Measurements from ENCODE around the gene CD36.
"Not testable (repeated sequence)": the region's sequence is repeated elsewhere in the genome, so short reads cannot be mapped to it uniquely, and the experiment has no call there.

Gene CD36

GRCh38 chr7:80665526-80665925, 27.1 kb downstream of the CD36 start:
- no peaks in the 10 kb centered on the region for H3K4me1 ChIP-seq (ENCODE audit: insufficient read depth, low read length)
- H3K4me3 ChIP-seq (ENCODE audit: low read length): no peak overlapping the region
- H2AFZ ChIP-seq (ENCODE audit: low read depth, low read length): no peak overlapping the region
- no peaks in the 10 kb centered on the region for H3K9me3 ChIP-seq (ENCODE audit: low read length)
- H3K36me3 ChIP-seq (ENCODE audit: insufficient read depth, low read length): no peaks in the 10 kb centered on the region
- H3K27me3 ChIP-seq (ENCODE audit: insufficient read depth, low read length): no peaks in the 10 kb centered on the region

DNA sequence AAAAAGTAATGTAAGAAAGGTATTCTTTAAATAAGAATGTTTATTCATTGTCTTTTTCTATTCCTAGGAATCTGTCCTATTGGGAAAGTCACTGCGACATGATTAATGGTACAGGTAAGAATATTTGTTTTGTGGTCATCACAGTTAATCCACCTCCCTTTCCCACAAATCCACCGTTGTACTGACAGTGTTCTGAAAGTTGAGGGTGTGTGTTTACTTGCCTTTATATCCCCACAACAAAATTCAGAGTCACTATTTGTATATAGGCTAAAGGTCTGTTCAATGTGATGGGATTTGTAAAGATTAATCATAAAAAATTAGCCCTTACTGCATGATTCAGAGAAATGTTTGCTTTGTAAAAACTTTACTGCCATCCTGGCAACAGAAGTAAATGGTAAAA, 27.9 kb downstream of the CD36 start:
- Histone ChIP-seq H3K4me1 (ENCODE audit: insufficient read depth, low read length) (no peaks in the 10 kb centered on the region), H3K36me3 (ENCODE audit: insufficient read depth, low read length) (no peaks in the 10 kb centered on the region), H3K4me3 (ENCODE audit: low read length) (no peak overlapping the region), H3K9me3 (ENCODE audit: low read length) (no peaks in the 10 kb centered on the region), H2AFZ (ENCODE audit: low read depth, low read length) (no peak overlapping the region), H3K27me3 (ENCODE audit: insufficient read depth, low read length) (no peaks in the 10 kb centered on the region)

GRCh38 chr7:80669367-80669766, 30.9 kb downstream of the CD36 start:
- H2AFZ ChIP-seq (ENCODE audit: low read depth, low read length); H3K4me3 ChIP-seq (ENCODE audit: low read length); H3K27me3 ChIP-seq (ENCODE audit: insufficient read depth, low read length); H3K9me3 ChIP-seq (ENCODE audit: low read length); H3K4me1 ChIP-seq (ENCODE audit: insufficient read depth, low read length); H3K36me3 ChIP-seq (ENCODE audit: insufficient read depth, low read length): not testable (repeated sequence)

DNA sequence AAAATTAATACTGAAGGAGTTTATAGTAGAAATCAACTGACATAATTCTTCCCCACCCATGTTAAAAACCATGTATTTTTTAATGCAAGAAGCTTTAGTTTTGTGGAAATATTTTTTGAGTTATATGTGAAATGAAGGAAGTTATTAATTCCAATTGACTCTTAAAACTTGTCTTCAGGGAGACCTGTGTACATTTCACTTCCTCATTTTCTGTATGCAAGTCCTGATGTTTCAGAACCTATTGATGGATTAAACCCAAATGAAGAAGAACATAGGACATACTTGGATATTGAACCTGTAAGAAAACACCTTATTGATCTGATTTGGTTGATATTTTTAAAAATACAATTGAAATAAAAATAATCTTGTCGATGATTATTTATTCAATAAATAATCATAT, 33.3 kb downstream of the CD36 start:
- Histone ChIP-seq H3K27me3 (ENCODE audit: insufficient read depth, low read length) (no peaks in the 10 kb centered on the region), H2AFZ (ENCODE audit: low read depth, low read length) (no peak overlapping the region), H3K4me1 (ENCODE audit: insufficient read depth, low read length) (no peaks in the 10 kb centered on the region), H3K9me3 (ENCODE audit: low read length) (no peaks in the 10 kb centered on the region), H3K4me3 (ENCODE audit: low read length) (no peak overlapping the region), H3K36me3 (ENCODE audit: insufficient read depth, low read length) (no peaks in the 10 kb centered on the region)

GRCh38 chr7:80675090-80675489, 36.6 kb downstream of the CD36 start:
- H2AFZ ChIP-seq (ENCODE audit: low read depth, low read length): no peak overlapping the region
- H3K36me3 ChIP-seq (ENCODE audit: insufficient read depth, low read length): no peaks in the 10 kb centered on the region
- no peaks in the 10 kb centered on the region for H3K4me1 ChIP-seq (ENCODE audit: insufficient read depth, low read length)
- no peaks in the 10 kb centered on the region for H3K27me3 ChIP-seq (ENCODE audit: insufficient read depth, low read length)
- no peaks in the 10 kb centered on the region for H3K9me3 ChIP-seq (ENCODE audit: low read length)
- no peak overlapping the region for H3K4me3 ChIP-seq (ENCODE audit: low read length)

DNA sequence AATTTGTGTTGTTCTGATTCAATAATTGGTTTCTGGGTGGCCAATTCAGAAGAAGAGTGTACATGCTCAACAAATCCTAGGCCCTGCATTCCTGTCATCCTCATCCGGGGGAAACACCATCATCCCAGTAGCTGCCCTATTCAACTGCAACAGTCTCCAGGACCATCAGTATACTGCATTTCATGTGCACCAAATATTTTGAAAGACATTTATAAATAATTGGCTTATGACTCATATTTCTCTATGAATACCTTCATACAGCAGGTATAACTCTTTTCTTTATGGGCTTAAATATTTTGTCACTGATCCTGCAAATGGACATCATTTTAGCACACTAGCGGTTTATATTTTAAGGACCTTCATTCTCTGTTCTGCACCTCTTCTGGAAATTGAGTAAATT, 38.0 kb downstream of the CD36 start:
- Histone ChIP-seq H3K4me1 (ENCODE audit: insufficient read depth, low read length) (no peaks in the 10 kb centered on the region), H2AFZ (ENCODE audit: low read depth, low read length) (no peak overlapping the region), H3K36me3 (ENCODE audit: insufficient read depth, low read length) (no peaks in the 10 kb centered on the region), H3K9me3 (ENCODE audit: low read length) (no peaks in the 10 kb centered on the region), H3K27me3 (ENCODE audit: insufficient read depth, low read length) (no peaks in the 10 kb centered on the region), H3K4me3 (ENCODE audit: low read length) (no peak overlapping the region)

GRCh38 chr7:80677629-80678028, 39.2 kb downstream of the CD36 start:
- no peaks in the 10 kb centered on the region for H3K4me1 ChIP-seq (ENCODE audit: insufficient read depth, low read length)
- H3K27me3 ChIP-seq (ENCODE audit: insufficient read depth, low read length): no peaks in the 10 kb centered on the region
- H3K9me3 ChIP-seq (ENCODE audit: low read length): no peaks in the 10 kb centered on the region
- H3K4me3 ChIP-seq (ENCODE audit: low read length): no peak overlapping the region
- no peaks in the 10 kb centered on the region for H3K36me3 ChIP-seq (ENCODE audit: insufficient read depth, low read length)
- H2AFZ ChIP-seq (ENCODE audit: low read depth, low read length): no peak overlapping the region

GRCh38 chr7:80678707-80679106, 40.3 kb downstream of the CD36 start:
- Histone ChIP-seq H3K27me3 (ENCODE audit: insufficient read depth, low read length) (no peaks in the 10 kb centered on the region), H2AFZ (ENCODE audit: low read depth, low read length) (no peak overlapping the region), H3K36me3 (ENCODE audit: insufficient read depth, low read length) (no peaks in the 10 kb centered on the region)

GRCh38 chr7:80679921-80680907, 41.8 kb downstream of the CD36 start:
- H2AFZ ChIP-seq (ENCODE audit: low read depth, low read length): no peak overlapping the region
- no peaks in the 10 kb centered on the region for H3K9me3 ChIP-seq (ENCODE audit: low read length)
- H3K36me3 ChIP-seq (ENCODE audit: insufficient read depth, low read length): no peaks in the 10 kb centered on the region
- H3K27me3 ChIP-seq (ENCODE audit: insufficient read depth, low read length): no peaks in the 10 kb centered on the region
- no peak overlapping the region for H3K4me3 ChIP-seq (ENCODE audit: low read length)
- no peaks in the 10 kb centered on the region for H3K4me1 ChIP-seq (ENCODE audit: insufficient read depth, low read length)

More at GRCh38 chr7:80678707-80679106, 40.3 kb downstream of the CD36 start:
- Histone ChIP-seq H3K4me1 (ENCODE audit: insufficient read depth, low read length) (no peaks in the 10 kb centered on the region), H3K9me3 (ENCODE audit: low read length) (no peaks in the 10 kb centered on the region), H3K4me3 (ENCODE audit: low read length) (no peak overlapping the region)

- Histone ChIP-seq H3K4me3 (ENCODE audit: low read length) (no peak overlapping the region), H3K4me1 (ENCODE audit: insufficient read depth, low read length) (no peaks in the 10 kb centered on the region), H3K36me3 (ENCODE audit: insufficient read depth, low read length) (no peaks in the 10 kb centered on the region), H2AFZ (ENCODE audit: low read depth, low read length) (no peak overlapping the region), H3K27me3 (ENCODE audit: insufficient read depth, low read length) (no peaks in the 10 kb centered on the region), H3K9me3 (ENCODE audit: low read length) (no peaks in the 10 kb centered on the region)
These were observed 42.9 kb downstream of the CD36 start for GRCh38 chr7:80681272-80681885.

DNA sequence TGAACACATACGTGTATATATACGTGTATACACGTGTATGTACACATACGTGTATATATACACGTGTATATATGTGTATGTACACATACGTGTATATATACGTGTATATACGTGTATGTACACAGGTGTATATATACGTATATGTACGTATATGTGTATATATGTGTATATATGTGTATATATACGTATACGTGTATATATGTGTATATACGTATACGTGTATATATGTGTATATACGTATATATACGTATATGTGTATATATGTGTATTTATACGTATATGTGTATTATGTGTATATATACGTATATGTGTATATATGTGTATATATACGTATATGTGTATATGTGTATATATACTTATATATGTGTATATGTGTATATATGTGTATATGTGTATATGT, 44.3 kb downstream of the CD36 start:
- Histone ChIP-seq H3K4me1 (ENCODE audit: insufficient read depth, low read length) (no peaks in the 10 kb centered on the region), H3K27me3 (ENCODE audit: insufficient read depth, low read length) (no peaks in the 10 kb centered on the region)

GRCh38 chr7:80686576-80686975, 48.1 kb downstream of the CD36 start:
- H3K4me1 ChIP-seq (ENCODE audit: insufficient read depth, low read length): no peaks in the 10 kb centered on the region
- H3K9me3 ChIP-seq (ENCODE audit: low read length): no peaks in the 10 kb centered on the region
- no peak overlapping the region for H3K4me3 ChIP-seq (ENCODE audit: low read length)
- no peaks in the 10 kb centered on the region for H3K27me3 ChIP-seq (ENCODE audit: insufficient read depth, low read length)
- H3K36me3 ChIP-seq (ENCODE audit: insufficient read depth, low read length): no peaks in the 10 kb centered on the region
- no peak overlapping the region for H2AFZ ChIP-seq (ENCODE audit: low read depth, low read length)

More for the DNA sequence above, 44.3 kb downstream of the CD36 start:
- Histone ChIP-seq H3K4me3 (ENCODE audit: low read length) (no peak overlapping the region), H3K9me3 (ENCODE audit: low read length) (no peaks in the 10 kb centered on the region), H3K36me3 (ENCODE audit: insufficient read depth, low read length) (no peaks in the 10 kb centered on the region), H2AFZ (ENCODE audit: low read depth, low read length) (no peak overlapping the region)

GRCh38 chr7:80699045-80699638, 60.7 kb downstream of the CD36 start:
- no peaks in the 10 kb centered on the region for H3K36me3 ChIP-seq (ENCODE audit: insufficient read depth, low read length)
- no peaks in the 10 kb centered on the region for H3K9me3 ChIP-seq (ENCODE audit: low read length)
- H2AFZ ChIP-seq (ENCODE audit: low read depth, low read length): no peak overlapping the region
- H3K27me3 ChIP-seq (ENCODE audit: insufficient read depth, low read length): no peaks in the 10 kb centered on the region
- H3K4me1 ChIP-seq (ENCODE audit: insufficient read depth, low read length): peaks cover 9% of the 10 kb centered on the region
- no peak overlapping the region for H3K4me3 ChIP-seq (ENCODE audit: low read length)
